Heart right ventricle (tissue), 16 donors: ENCODE results near the gene ORAI2. TPM values are rescaled to one million over a fixed set of nuclear protein-coding genes. Genes with fewer than 3 reads are reported as not detected.

Experiments used
- ATAC-seq, 8 donors: fragments of 200-7000 bp; cut with Tn5 transposase; one replicate each; pipeline ENCODE4 v1.9.1; 2020; ENCODE audit warnings: mild to moderate bottlenecking in 8 of 8, moderate library complexity in 8 of 8, moderate number of reproducible peaks in 1 of 8
- DNase-seq, 2 donors: peaks; one replicate each; pipeline ENCODE4 v3.0.0-alpha.2; 2020
- H3K27ac ChIP-seq, 10 donors: fragments of 200-600 bp; sonication (generic) in 2 of 10; one replicate each; pipeline versions ENCODE4 v1.5.0 to v1.8.0; 2020 to 2022; ENCODE audit warnings: mild to moderate bottlenecking in 3 of 10
- H3K27me3 ChIP-seq, 7 donors: fragments of 200-600 bp; one replicate each; pipeline ENCODE4 v1.8.0; 2021 to 2022; ENCODE audit warnings: mild to moderate bottlenecking in 2 of 7
- H3K36me3 ChIP-seq, 9 donors: fragments of 200-600 bp; sonication (generic) in 1 of 9; one replicate each; pipeline versions ENCODE4 v1.5.0 to v1.8.0; 2020 to 2022; ENCODE audit warnings: mild to moderate bottlenecking in 2 of 9
- H3K4me1 ChIP-seq, 9 donors: fragments of 200-600 bp; sonication (generic) in 1 of 9; one replicate each; pipeline versions ENCODE4 v1.5.0 to v1.8.0; 2020 to 2022; ENCODE audit warnings: mild to moderate bottlenecking in 4 of 9
- H3K4me3 ChIP-seq, 10 donors: fragments of 200-600 bp; sonication (generic) in 2 of 10; one replicate each; pipeline versions ENCODE4 v1.5.0 to v1.8.0; 2020 to 2022; ENCODE audit warnings: mild to moderate bottlenecking in 7 of 10, moderate library complexity in 2 of 10
- H3K9me3 ChIP-seq, 11 donors: fragments of 200-600 bp in 10 of 11; sonication (generic) in 2 of 11; one replicate each; pipeline versions ENCODE4 v1.5.0 to v1.8.0; 2013 to 2022; ENCODE audit warnings: mild to moderate bottlenecking in 2 of 11, control low read depth in 1 of 11, moderate library complexity in 1 of 11
- CTCF ChIP-seq, 9 donors: fragments of 200-600 bp; sonication (generic) in 2 of 9; IDR thresholded peaks; one replicate each; pipeline versions ENCODE4 v1.5.0 to v1.8.0; 2021 to 2022; ENCODE audit warnings: antibody characterized with exemption in 9 of 9, mild to moderate bottlenecking in 5 of 9, moderate library complexity in 1 of 9
- WGBS, 2 donors: extraction: QIAGEN DNeasy Blood & Tissue Kit; methylation state at CpG; one replicate each; pipeline ENCODE4 v1.1.7; 2013; ENCODE audit warnings: inconsistent platforms in 1 of 2; 5-methylcytosine and 5-hydroxymethylcytosine counted together
- intact Hi-C, 10 donors: fragments of 100-400 bp; cut with DNase I; formaldehyde crosslinking; loops; one replicate each; pipeline versions ENCODE4 v1.11.1 to v1.14.2; 2022
- polyA plus RNA-seq, 2 donors: library from polyadenylated mRNA; stranded (reverse); fragments of 200-250 nt; gene quantifications; one replicate each; pipeline ENCODE4 v1.2.3, GENCODE V29; 2013
- total RNA-seq, 10 donors: library from RNA; stranded (reverse); fragmentation: NEBNext Ultra II Directional in 3 of 10; extraction: Animal tissue kit (Norgen Biotek cat#: 25700) in 3 of 10; gene quantifications; one replicate each; pipeline versions ENCODE4 v1.2.1 to v1.2.4, GENCODE V29; 2021 to 2023
- donor health status: Arrhythmogenic right ventricular cardiomyopathy.
- donor health status: ischemic (EF 13 %, LVEDD 7.1; RV severe dilation, severe dysfunction).
- donor health status: healthy with polysubstance abuse.
- donor health status: DM: no; HTN: yes; CAD: no.
- donor health status: DM: no; HTN: no; CAD: no.
- donor health status: ischemic (EF 25% LVEDD 6.9; RV normal size, moderate dysfunction).
- donor health status: ischemic (EF 25% LVEDD 5.7; RV mildly dilated, moderate dysfunction).
- donor health status: healthy.
- donor health status: DM: yes; HTN: yes; CAD: no.
- donor health status: Ischemic cardiomyopathy.
- donor health status: ischemic (EF 35%, LVEDD 5.7; RV mildly dilated, moderate dysfunction).
- donor health status: nonischemic (EF 11% LVEDD 7.7; RV severe dilation, severe dysfunction).
- donor health status: DM: yes; HTN: yes; CAD: no.
- donor health status: PGD.
- donor health status: ischemic (EF 29% LVEDD 5.4; RV normal size, mild dysfunction).
- donor health status: nonischemic (EF 23%, LVEDD 6.1; RV moderate dilation, normal function).

Gene ORAI2
- total and polyA plus RNA-seq, 12 donors = 1.7 to 11.6 (median 3.7) TPM

DNA sequence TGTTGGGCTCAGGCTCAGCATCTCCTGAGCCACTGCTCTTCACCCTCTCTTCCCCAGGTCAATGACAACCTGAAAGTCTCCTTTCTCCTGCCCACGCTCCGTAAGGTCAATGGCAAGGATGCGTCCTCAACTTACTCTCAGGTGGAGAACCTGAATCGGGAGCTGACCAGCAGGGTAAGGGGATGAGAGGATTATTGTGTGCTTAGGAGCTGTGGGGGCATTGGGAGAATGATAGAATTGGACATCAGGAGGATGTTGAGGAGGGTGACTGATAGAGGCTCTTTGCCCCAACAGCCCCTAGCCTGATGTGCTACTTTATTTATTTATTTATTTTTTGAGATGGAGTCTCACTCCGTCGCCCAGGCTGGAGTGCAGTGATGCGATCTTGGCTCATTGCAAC lies 32.7 kb downstream of the ORAI2 start:
- DNase-seq = no peak
- ATAC-seq = no peak
- TF ChIP-seq CTCF (IDR thresholded peaks at IDR 0.05) = no peak

DNA sequence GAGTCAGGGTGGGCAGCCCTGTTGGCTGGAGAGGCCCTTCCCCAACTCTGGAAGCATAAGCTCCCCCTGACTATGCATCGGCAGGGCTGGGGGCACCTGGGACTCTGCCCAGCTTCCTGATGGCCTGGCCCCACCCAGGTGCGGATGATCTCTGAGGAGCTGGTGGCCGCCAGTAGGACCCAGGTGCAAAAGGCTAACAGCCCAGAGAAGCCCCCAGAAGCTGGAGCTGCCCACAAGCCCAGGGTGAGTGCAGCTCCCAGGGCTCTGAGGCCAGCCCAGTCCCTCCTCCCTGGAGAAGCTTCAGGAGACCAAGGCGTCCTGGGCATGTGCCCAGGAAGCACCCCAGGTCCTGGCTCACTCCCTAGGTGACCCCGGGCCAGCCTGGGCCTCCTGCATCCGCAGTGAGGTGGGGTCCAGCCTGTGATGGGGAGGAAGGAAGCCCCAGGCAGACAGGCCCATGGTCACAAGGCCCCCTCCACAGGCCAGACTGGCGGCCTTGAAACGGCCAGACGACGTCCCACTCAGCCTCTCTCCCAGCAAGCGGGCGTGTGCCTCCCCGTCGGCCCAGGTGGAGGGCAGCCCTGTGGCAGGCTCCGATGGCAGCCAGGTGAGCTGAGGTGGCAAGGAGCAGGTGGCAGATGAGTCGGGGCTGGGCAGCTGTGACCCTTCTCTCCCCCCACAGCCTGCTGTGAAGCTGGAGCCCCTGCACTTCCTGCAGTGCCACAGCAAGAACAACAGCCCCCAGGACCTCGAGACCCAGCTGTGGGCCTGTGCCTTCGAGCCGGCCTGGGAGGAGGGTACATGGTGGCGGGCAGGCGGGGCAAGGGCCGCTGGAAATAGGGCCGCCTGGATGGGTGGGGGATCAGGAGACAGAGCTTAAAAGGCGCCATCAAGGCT lies 34.5 kb downstream of the ORAI2 start:
- H3K36me3 ChIP-seq = peaks cover 0 to 48% (median 3%) of the 10 kb centered on the region in 9 donors
- WGBS, 2 donors = 90 to 93% methylated on average over 24 of the region's 24 CpGs
- TF ChIP-seq CTCF (IDR thresholded peaks at IDR 0.05) = no peak
- H3K9me3 ChIP-seq = no peaks in the 10 kb centered on the region
- intact Hi-C loops = loop anchor here in 2 of 10 donors (5.0 to 10.0 kb wide), 3 partner anchors 53 to 183 kb away; partner anchors contain the start of gene SH2B2 (in 1 of the 2)
- ATAC-seq = no peak
- no peak overlapping the region for H3K27ac ChIP-seq
- H3K4me3 ChIP-seq = no peak overlapping the region
- DNase-seq = peak in 1 of 2 donors; percentile 11
- H3K27me3 ChIP-seq = no peaks in the 10 kb centered on the region
- H3K4me1 ChIP-seq = peaks cover 4 to 26% (median 23%) of the 10 kb centered on the region in 9 donors

More for the DNA sequence above, 32.7 kb downstream of the ORAI2 start:
- H3K27ac ChIP-seq = no peak overlapping the region
- intact Hi-C loops = loop anchor here in 2 of 10 donors (5.0 to 10.0 kb wide), 3 partner anchors 51 to 181 kb away; partner anchors contain the start of gene SH2B2 (in 1 of the 2)
- peak overlapping the region in 4 of 10 donors; percentile 74 to 100 (median 90) for H3K4me3 ChIP-seq
- no peaks in the 10 kb centered on the region for H3K9me3 ChIP-seq
- H3K36me3 ChIP-seq = peaks cover 0 to 31% (median 3%) of the 10 kb centered on the region in 9 donors
- WGBS, 2 donors = 96 to 97% methylated on average over 7 of the region's 7 CpGs
- no peaks in the 10 kb centered on the region for H3K27me3 ChIP-seq
- H3K4me1 ChIP-seq = peaks cover 4 to 26% (median 23%) of the 10 kb centered on the region in 9 donors

- no peak for TF ChIP-seq CTCF (IDR thresholded peaks at IDR 0.05)
- ATAC-seq = no peak
- peaks cover 0 to 57% (median 3%) of the 10 kb centered on the region in 9 donors for H3K36me3 ChIP-seq
These were observed 35.3 kb downstream of the ORAI2 start for GRCh38 chr7:102468478-102469350.

More at GRCh38 chr7:102468478-102469350, 35.3 kb downstream of the ORAI2 start:
- no peaks in the 10 kb centered on the region for H3K9me3 ChIP-seq
- 83 to 87% methylated on average over 40 of the region's 40 CpGs for WGBS, 2 donors
- intact Hi-C loops = loop anchor here in 2 of 10 donors (5.0 to 10.0 kb wide), 3 partner anchors 54 to 184 kb away; partner anchors contain the start of gene SH2B2 (in 1 of the 2)
- peak in 1 of 2 donors; percentile 12 for DNase-seq
- no peaks in the 10 kb centered on the region for H3K27me3 ChIP-seq
- peaks cover 4 to 23% (median 14%) of the 10 kb centered on the region in 9 donors for H3K4me1 ChIP-seq
- H3K27ac ChIP-seq = no peak overlapping the region
- H3K4me3 ChIP-seq = no peak overlapping the region
